ENCODE results near the gene ITPR1.

DNA sequence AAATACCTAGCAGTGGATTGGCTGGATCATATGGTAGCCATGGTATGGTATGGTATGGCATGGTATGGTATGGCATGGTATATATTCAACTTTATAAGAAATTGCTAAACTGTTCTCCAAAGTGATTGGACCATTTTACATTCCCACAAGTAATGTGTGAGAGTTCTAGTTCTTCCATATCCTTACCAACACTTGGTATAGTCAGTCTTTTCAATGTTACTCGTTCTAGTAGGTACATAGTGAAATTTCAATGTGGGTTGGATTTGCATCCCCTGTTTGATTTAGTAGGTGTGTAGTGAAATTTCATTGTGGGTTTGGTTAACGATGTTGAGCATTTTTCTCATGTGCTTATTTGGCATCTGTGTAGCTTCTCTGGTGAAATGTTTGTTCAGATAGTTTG, 154.3 kb downstream of the ITPR1 start:
- TF ChIP-seq EZH2 (IDR thresholded peaks at IDR 0.05; ENCODE audit: insufficient read depth, poor library complexity, severe bottlenecking): no peak
- TF ChIP-seq EZH2phosphoT487 (IDR thresholded peaks at IDR 0.05; ENCODE audit: insufficient read depth, low read depth): no peak
